ENCODE measurements around the gene ELF5. TPM values are rescaled to one million over a fixed set of nuclear protein-coding genes. Genes with fewer than 3 reads are reported as not detected.

ELF5 gene
- total and polyA plus RNA-seq, 4 donors = 0.11 to 0.54 (median 0.22) TPM; not detected in 1

DNA sequence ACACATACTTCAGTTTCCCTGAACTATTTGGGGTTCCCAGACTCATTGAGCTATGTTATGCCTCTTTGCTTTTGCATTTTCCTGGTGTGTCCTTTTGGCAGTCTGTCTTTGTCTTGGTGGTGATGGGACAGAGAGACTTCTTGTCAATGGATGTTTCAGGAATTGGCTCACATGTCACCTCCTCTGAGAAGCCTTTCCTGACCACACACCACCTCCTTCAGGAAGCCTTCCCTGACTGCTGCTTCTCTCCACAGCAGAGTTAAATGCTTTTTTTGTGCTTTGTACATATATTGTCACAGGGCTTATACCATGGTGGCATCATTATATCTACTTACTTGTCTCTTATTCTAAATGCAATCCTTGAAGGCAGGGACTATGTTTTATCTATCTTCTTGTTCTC lies 28.5 kb upstream of the ELF5 start:
- Histone ChIP-seq H3K9me3 (ENCODE audit: control insufficient read depth, insufficient read depth, low read length) (no peaks in the 10 kb centered on the region), H3K4me3 (ENCODE audit: low read depth, low read length) (no peak overlapping the region), H3K36me3 (ENCODE audit: control insufficient read depth, insufficient read depth, low read length) (no peaks in the 10 kb centered on the region), H3K27ac (ENCODE audit: low read depth, low read length) (no peak overlapping the region), H3K4me1 (ENCODE audit: control insufficient read depth, insufficient read depth, low read length) (no peaks in the 10 kb centered on the region), H3K27me3 (ENCODE audit: control insufficient read depth, insufficient read depth, low read length) (no peaks in the 10 kb centered on the region)
- DNase-seq (ENCODE audit: low read depth in 4 of 6, low spot score in 6 of 6) = no peak

DNA sequence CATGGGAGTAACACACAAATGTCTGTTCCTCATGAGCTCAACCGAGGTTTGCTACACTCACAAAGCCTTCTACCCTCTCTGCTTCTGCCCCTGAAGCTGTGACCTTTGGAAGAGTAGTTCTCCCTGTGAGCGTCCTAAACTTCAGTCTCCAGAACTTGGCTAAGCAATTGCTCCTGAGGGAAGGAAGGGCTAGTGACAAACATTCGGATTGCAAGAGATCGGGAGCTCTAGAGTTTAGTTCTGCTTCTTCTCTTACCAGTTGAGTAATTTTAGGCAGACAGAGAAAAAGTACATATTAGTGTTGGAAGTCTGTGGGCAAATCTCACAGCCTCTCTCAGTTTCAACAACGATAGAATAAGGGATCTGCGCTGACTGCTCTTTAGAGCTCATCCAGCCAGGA lies 27.3 kb upstream of the ELF5 start:
- no peak overlapping the region for H3K4me3 ChIP-seq (ENCODE audit: low read depth, low read length)
- WGBS (ENCODE audit: insufficient coverage) = 83% methylated on average over 3 of the region's 6 CpGs
- H3K36me3 ChIP-seq (ENCODE audit: control insufficient read depth, insufficient read depth, low read length) = no peaks in the 10 kb centered on the region
- H3K4me1 ChIP-seq (ENCODE audit: control insufficient read depth, insufficient read depth, low read length) = no peaks in the 10 kb centered on the region
- no peak overlapping the region for H3K27ac ChIP-seq (ENCODE audit: low read depth, low read length)
- H3K27me3 ChIP-seq (ENCODE audit: control insufficient read depth, insufficient read depth, low read length) = no peaks in the 10 kb centered on the region
- DNase-seq (ENCODE audit: low read depth in 4 of 6, low spot score in 6 of 6) = no peak
- no peaks in the 10 kb centered on the region for H3K9me3 ChIP-seq (ENCODE audit: control insufficient read depth, insufficient read depth, low read length)

- H3K4me3 ChIP-seq (ENCODE audit: low read depth, low read length) = no peak overlapping the region
- no peak for DNase-seq (ENCODE audit: low read depth in 4 of 6, low spot score in 6 of 6)
- no peak overlapping the region for H3K27ac ChIP-seq (ENCODE audit: low read depth, low read length)
- no peaks in the 10 kb centered on the region for H3K36me3 ChIP-seq (ENCODE audit: control insufficient read depth, insufficient read depth, low read length)
- 87% methylated on average over 1 of the region's 1 CpG for WGBS (ENCODE audit: insufficient coverage)
- H3K27me3 ChIP-seq (ENCODE audit: control insufficient read depth, insufficient read depth, low read length) = no peaks in the 10 kb centered on the region
- no peaks in the 10 kb centered on the region for H3K4me1 ChIP-seq (ENCODE audit: control insufficient read depth, insufficient read depth, low read length)
- H3K9me3 ChIP-seq (ENCODE audit: control insufficient read depth, insufficient read depth, low read length) = peaks cover 5% of the 10 kb centered on the region
Measured at GRCh38 chr11:34537636-34538035, 24.0 kb upstream of the ELF5 start.

DNA sequence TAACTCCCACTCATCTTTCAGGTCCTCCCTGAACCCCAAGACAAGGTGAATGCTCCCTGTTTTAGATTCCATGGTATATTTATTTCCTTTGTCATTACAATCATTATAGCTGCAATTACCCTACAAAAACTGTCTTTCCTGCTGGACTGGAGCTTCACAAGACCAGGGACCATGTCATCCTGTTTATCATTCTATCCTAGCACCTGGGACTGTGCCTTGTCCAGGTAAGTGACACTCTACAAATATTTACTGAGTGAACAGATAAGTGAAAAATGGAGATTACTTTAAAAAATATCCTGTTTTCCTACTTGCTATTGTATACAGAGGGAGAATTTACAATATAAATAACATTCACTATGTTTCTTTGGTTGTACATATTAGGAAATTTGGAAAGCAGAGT lies 22.5 kb upstream of the ELF5 start:
- no peak overlapping the region for H3K4me3 ChIP-seq (ENCODE audit: low read depth, low read length)
- no peaks in the 10 kb centered on the region for H3K36me3 ChIP-seq (ENCODE audit: control insufficient read depth, insufficient read depth, low read length)
- no peaks in the 10 kb centered on the region for H3K4me1 ChIP-seq (ENCODE audit: control insufficient read depth, insufficient read depth, low read length)
- no peak overlapping the region for H3K27ac ChIP-seq (ENCODE audit: low read depth, low read length)
- no peak for DNase-seq (ENCODE audit: low read depth in 4 of 6, low spot score in 6 of 6)
- H3K9me3 ChIP-seq (ENCODE audit: control insufficient read depth, insufficient read depth, low read length) = peaks cover 5% of the 10 kb centered on the region
- no peaks in the 10 kb centered on the region for H3K27me3 ChIP-seq (ENCODE audit: control insufficient read depth, insufficient read depth, low read length)

DNA sequence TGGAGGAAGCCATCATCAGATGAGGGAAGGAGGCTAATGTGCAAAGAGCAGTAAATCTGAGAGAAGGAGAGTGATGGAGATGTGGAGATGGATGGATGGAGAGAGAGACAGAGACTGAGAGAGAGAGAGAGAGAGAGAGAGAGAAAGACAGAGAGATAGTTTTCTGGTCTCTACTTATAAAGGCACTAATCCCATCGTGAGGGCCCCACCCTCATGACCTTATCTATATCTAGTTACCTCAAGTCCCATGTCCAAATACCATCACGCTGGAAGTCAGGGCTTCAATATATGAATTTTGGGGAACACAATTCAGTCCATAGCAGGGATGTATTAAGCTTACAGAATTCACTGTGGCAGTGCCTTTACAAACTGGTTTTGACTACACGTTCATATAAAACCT lies 21.2 kb upstream of the ELF5 start:
- Histone ChIP-seq H3K4me1 (ENCODE audit: control insufficient read depth, insufficient read depth, low read length) (no peaks in the 10 kb centered on the region), H3K4me3 (ENCODE audit: low read depth, low read length) (no peak overlapping the region), H3K36me3 (ENCODE audit: control insufficient read depth, insufficient read depth, low read length) (no peaks in the 10 kb centered on the region), H3K27ac (ENCODE audit: low read depth, low read length) (no peak overlapping the region), H3K27me3 (ENCODE audit: control insufficient read depth, insufficient read depth, low read length) (no peaks in the 10 kb centered on the region), H3K9me3 (ENCODE audit: control insufficient read depth, insufficient read depth, low read length) (peaks cover 5% of the 10 kb centered on the region)
- no peak for DNase-seq (ENCODE audit: low read depth in 4 of 6, low spot score in 6 of 6)
- WGBS (ENCODE audit: insufficient coverage) = no CpG with 5 or more reads among the region's 3 CpGs

GRCh38 chr11:34531663-34532062 lies 18.1 kb upstream of the ELF5 start:
- WGBS (ENCODE audit: insufficient coverage) = no CpG with 5 or more reads among the region's 1 CpG
- H3K27ac ChIP-seq (ENCODE audit: low read depth, low read length) = no peak overlapping the region
- H3K4me3 ChIP-seq (ENCODE audit: low read depth, low read length) = no peak overlapping the region
- DNase-seq (ENCODE audit: low read depth in 4 of 6, low spot score in 6 of 6) = no peak
- H3K36me3 ChIP-seq (ENCODE audit: control insufficient read depth, insufficient read depth, low read length) = no peaks in the 10 kb centered on the region
- no peaks in the 10 kb centered on the region for H3K4me1 ChIP-seq (ENCODE audit: control insufficient read depth, insufficient read depth, low read length)
- H3K27me3 ChIP-seq (ENCODE audit: control insufficient read depth, insufficient read depth, low read length) = no peaks in the 10 kb centered on the region
- peaks cover 5% of the 10 kb centered on the region for H3K9me3 ChIP-seq (ENCODE audit: control insufficient read depth, insufficient read depth, low read length)

DNA sequence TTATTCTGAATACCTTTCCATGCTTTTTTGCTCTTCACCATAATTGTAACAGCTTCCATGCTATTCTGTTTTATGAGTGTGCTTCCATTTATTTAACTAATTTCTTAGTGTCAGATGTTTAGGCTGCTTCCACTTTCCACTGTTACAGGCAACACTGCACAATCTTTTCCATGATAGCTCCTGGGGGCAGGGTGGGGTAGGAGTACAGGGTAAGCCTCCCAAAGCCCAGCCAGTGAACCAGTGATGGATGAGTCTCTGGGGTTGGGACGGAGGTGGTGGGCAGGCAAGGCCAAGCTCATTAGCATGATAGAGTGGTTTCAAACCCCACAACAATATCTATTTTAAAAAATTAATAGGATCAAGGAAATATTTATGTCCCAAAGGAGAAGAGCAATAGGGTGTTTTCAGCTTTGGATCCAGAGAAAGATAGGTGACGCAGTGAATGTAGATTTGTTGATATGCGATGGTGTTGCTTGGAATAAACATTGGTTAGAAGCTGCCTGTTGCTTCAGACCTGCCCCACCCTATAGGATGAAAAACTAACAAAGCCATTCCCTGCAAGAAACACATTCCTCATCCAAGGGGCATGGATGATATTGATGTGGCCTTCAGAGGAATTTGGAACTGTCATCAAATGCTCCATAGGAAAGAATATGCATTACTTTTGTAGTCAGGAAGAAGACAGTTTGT lies 17.1 kb upstream of the ELF5 start:
- WGBS (ENCODE audit: insufficient coverage) = 29% methylated on average over 1 of the region's 3 CpGs
- no peak for DNase-seq (ENCODE audit: low read depth in 4 of 6, low spot score in 6 of 6)
- H3K27ac ChIP-seq (ENCODE audit: low read depth, low read length) = no peak overlapping the region
- H3K4me1 ChIP-seq (ENCODE audit: control insufficient read depth, insufficient read depth, low read length) = no peaks in the 10 kb centered on the region
- H3K36me3 ChIP-seq (ENCODE audit: control insufficient read depth, insufficient read depth, low read length) = no peaks in the 10 kb centered on the region
- H3K27me3 ChIP-seq (ENCODE audit: control insufficient read depth, insufficient read depth, low read length) = no peaks in the 10 kb centered on the region
- no peak overlapping the region for H3K4me3 ChIP-seq (ENCODE audit: low read depth, low read length)
- H3K9me3 ChIP-seq (ENCODE audit: control insufficient read depth, insufficient read depth, low read length) = peaks cover 5% of the 10 kb centered on the region

GRCh38 chr11:34529643-34530042 lies 16.0 kb upstream of the ELF5 start:
- Histone ChIP-seq H3K27me3 (ENCODE audit: control insufficient read depth, insufficient read depth, low read length) (no peaks in the 10 kb centered on the region), H3K9me3 (ENCODE audit: control insufficient read depth, insufficient read depth, low read length) (peaks cover 5% of the 10 kb centered on the region), H3K27ac (ENCODE audit: low read depth, low read length) (no peak overlapping the region), H3K36me3 (ENCODE audit: control insufficient read depth, insufficient read depth, low read length) (no peaks in the 10 kb centered on the region), H3K4me3 (ENCODE audit: low read depth, low read length) (no peak overlapping the region), H3K4me1 (ENCODE audit: control insufficient read depth, insufficient read depth, low read length) (peaks cover under 1% of the 10 kb centered on the region)
- no peak for DNase-seq (ENCODE audit: low read depth in 4 of 6, low spot score in 6 of 6)
- no CpG with 5 or more reads among the region's 1 CpG for WGBS (ENCODE audit: insufficient coverage)

- Histone ChIP-seq H3K36me3 (ENCODE audit: control insufficient read depth, insufficient read depth, low read length) (no peaks in the 10 kb centered on the region), H3K9me3 (ENCODE audit: control insufficient read depth, insufficient read depth, low read length) (no peaks in the 10 kb centered on the region), H3K4me1 (ENCODE audit: control insufficient read depth, insufficient read depth, low read length) (peaks cover 2% of the 10 kb centered on the region), H3K27ac (ENCODE audit: low read depth, low read length) (no peak overlapping the region), H3K4me3 (ENCODE audit: low read depth, low read length) (no peak overlapping the region), H3K27me3 (ENCODE audit: control insufficient read depth, insufficient read depth, low read length) (no peaks in the 10 kb centered on the region)
- 89% methylated on average over 2 of the region's 2 CpGs for WGBS (ENCODE audit: insufficient coverage)
- no peak for DNase-seq (ENCODE audit: low read depth in 4 of 6, low spot score in 6 of 6)
Measured at GRCh38 chr11:34528072-34528471, 14.5 kb upstream of the ELF5 start.

DNA sequence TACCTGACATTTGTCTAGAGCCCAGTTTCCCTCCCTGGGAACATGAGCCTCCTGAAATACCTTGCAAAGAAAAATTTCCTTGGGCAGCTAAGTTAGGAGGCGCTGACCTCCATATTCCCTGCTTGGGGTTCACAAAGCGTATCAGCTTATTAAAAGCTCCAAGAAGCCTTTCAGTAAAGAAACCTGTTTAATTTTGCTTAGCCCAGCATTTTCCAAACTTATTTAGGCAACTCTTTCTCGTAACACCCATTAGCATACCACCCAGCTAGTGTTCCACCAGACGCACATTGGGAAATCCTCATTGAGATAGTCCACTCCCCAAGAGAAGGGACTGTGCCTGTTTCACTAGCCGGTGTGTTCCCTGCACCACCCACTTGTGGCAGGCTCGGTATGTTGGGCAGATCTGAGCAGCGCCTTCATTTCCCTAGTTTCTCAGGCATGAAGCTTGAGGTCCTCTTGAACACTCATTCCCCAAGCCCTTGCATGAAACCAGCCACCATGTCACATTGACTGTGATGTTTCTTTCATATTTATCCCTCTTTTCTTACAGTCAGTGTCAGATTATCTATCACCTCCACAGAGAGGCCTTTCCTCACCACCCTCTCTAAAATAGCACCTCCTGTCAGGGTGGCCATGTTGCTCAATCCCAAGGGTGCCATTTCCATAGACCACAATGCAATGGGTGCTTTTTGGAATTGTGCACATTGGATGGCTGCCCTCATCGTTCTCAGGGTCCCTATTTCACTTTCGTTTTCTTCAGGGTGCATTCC lies 12.5 kb upstream of the ELF5 start:
- no peak overlapping the region for H3K4me3 ChIP-seq (ENCODE audit: low read depth, low read length)
- H3K9me3 ChIP-seq (ENCODE audit: control insufficient read depth, insufficient read depth, low read length) = no peaks in the 10 kb centered on the region
- H3K4me1 ChIP-seq (ENCODE audit: control insufficient read depth, insufficient read depth, low read length) = peaks cover 2% of the 10 kb centered on the region
- no peak overlapping the region for H3K27ac ChIP-seq (ENCODE audit: low read depth, low read length)
- 92% methylated on average over 7 of the region's 9 CpGs for WGBS (ENCODE audit: insufficient coverage)
- H3K36me3 ChIP-seq (ENCODE audit: control insufficient read depth, insufficient read depth, low read length) = no peaks in the 10 kb centered on the region
- no peak for DNase-seq (ENCODE audit: low read depth in 4 of 6, low spot score in 6 of 6)
- H3K27me3 ChIP-seq (ENCODE audit: control insufficient read depth, insufficient read depth, low read length) = no peaks in the 10 kb centered on the region
